MCF 10A (cell line): ENCODE results near the gene ARHGAP4. TPM values are rescaled to one million over a fixed set of nuclear protein-coding genes. Genes with fewer than 3 reads are reported as not detected.

ENCODE experiments used
- BruUV-seq: library from RNA; stranded (reverse); fragments of 400-500 nt; replicated peaks from 2 replicates; lab custom pipeline; 2021; lab: Mats Ljungman, UMichigan
- CTCF ChIA-PET: fragments of 300-600 bp; sonication (Branson Sonifier 250); formaldehyde crosslinking; extraction: SDS; loops from one replicate; lab custom pipeline; 2021; ENCODE audit warnings: antibody characterized with exemption, inconsistent platforms; lab: Yijun Ruan, JAX
- POLR2A ChIA-PET: fragments of 300-600, 350-650 bp; sonication (Branson Sonifier 250); formaldehyde crosslinking; extraction: SDS; loops from one replicate; lab custom pipeline; 2020; ENCODE audit warnings: antibody characterized with exemption, inconsistent platforms; lab: Yijun Ruan, JAX
- DNase-seq: peaks from one replicate; pipeline ENCODE4 v3.0.0-alpha.2; 2018; ENCODE audit not compliant: unreplicated experiment
- H3K27ac Mint-ChIP-seq: one replicate; pipeline ENCODE4 v1.8.0; 2022; ENCODE audit warnings: mild to moderate bottlenecking, low read depth, mixed read lengths; ENCODE audit not compliant: unreplicated experiment
- H3K27me3 Mint-ChIP-seq: one replicate; pipeline ENCODE4 v1.8.0; 2022; ENCODE audit warnings: mixed read lengths; ENCODE audit not compliant: insufficient read depth, unreplicated experiment
- H3K36me3 Mint-ChIP-seq: one replicate; pipeline ENCODE4 v1.8.0; 2022; ENCODE audit warnings: mild to moderate bottlenecking, moderate library complexity, mixed read lengths; ENCODE audit not compliant: insufficient read depth, unreplicated experiment
- H3K4me1 Mint-ChIP-seq: one replicate; pipeline ENCODE4 v1.8.0; 2022; ENCODE audit warnings: mixed read lengths; ENCODE audit not compliant: insufficient read depth, unreplicated experiment
- H3K4me3 Mint-ChIP-seq: one replicate; pipeline ENCODE4 v1.8.0; 2022; ENCODE audit warnings: mild to moderate bottlenecking, moderate library complexity, mixed read lengths; ENCODE audit not compliant: unreplicated experiment
- H3K9me3 Mint-ChIP-seq: one replicate; pipeline ENCODE4 v1.8.0; 2022; ENCODE audit warnings: mixed read lengths; ENCODE audit not compliant: unreplicated experiment
- CTCF ChIP-seq: fragments of 200-600 bp; IDR thresholded peaks from one replicate; pipeline ENCODE4 v1.8.0; 2022; ENCODE audit warnings: antibody characterized with exemption, mild to moderate bottlenecking; ENCODE audit not compliant: unreplicated experiment
- intact Hi-C: fragments of 100-400 bp; cut with micrococcal nuclease; formaldehyde crosslinking; loops from 2 replicates; pipeline ENCODE4 v1.14.1; 2022
- total RNA-seq: library from RNA; stranded (reverse); gene quantifications from 2 replicates; pipeline ENCODE4 v1.2.3, GENCODE V29; 2022

The ARHGAP4 gene
- total RNA-seq, 1 experiment from 2014 or later, result 2.3 TPM

GRCh38 chrX:153929576-153929975 lies 3.5 kb upstream of the ARHGAP4 start:
- H3K27me3 Mint-ChIP-seq, result no peaks in the 10 kb centered on the region

DNA sequence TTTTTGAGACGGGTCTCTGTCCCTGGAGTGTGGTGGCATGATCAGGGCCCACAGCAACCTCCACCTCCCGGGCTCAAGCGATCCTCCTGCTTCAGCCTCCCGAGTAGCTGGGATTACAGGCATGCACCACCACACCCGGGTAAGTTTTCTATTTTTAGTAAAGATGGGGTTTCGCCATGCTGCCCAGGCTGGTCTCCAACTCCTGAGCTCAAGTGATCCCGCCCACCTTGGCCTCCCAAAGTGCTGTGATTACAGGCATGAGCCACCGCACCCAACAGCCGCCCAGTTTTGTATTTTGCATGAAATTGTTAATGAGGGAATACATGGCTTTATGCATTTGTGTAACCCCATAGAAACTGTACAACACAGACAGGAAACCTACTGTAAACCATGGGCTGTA lies 2.8 kb upstream of the ARHGAP4 start:
- Mint-ChIP-seq H3K27me3 (no peaks in the 10 kb centered on the region), H3K27ac (peak overlapping the region; percentile 74), H3K4me3 (peak overlapping the region; percentile 79), H3K36me3 (peaks cover 10% of the 10 kb centered on the region), H3K4me1 (no peaks in the 10 kb centered on the region), H3K9me3 (no peaks in the 10 kb centered on the region)
- intact Hi-C loops, result no loop called here
- ChIA-PET CTCF (interaction anchor here (0.6 to 1.3 kb wide), 4 partner anchors 18 to 444 kb away, joined by 3 to 5 read pairs (median 3); no protein-coding TSS in a partner anchor), POLR2A (interaction anchor here (0.6 to 2.7 kb wide), 10 partner anchors 11 to 330 kb away, joined by 3 to 25 read pairs (median 6); partner anchors contain the start of genes HCFC1, IDH3G, PLXNB3 and SSR4)
- DNase-seq, result no peak
- no peak for TF ChIP-seq CTCF
- BruUV-seq, result no TSS peak

More at GRCh38 chrX:153929576-153929975, 3.5 kb upstream of the ARHGAP4 start:
- CTCF ChIA-PET, result interaction anchor here (0.6 to 0.7 kb wide), 2 partner anchors 152 to 163 kb away, joined by 3 to 4 read pairs; no protein-coding TSS in a partner anchor
- no peak overlapping the region for H3K4me3 Mint-ChIP-seq
- POLR2A ChIA-PET, result no interaction called here
- no peaks in the 10 kb centered on the region for H3K4me1 Mint-ChIP-seq
- H3K27ac Mint-ChIP-seq, result peak overlapping the region; percentile 74
- no peak for DNase-seq
- no peak for TF ChIP-seq CTCF
- no TSS peak for BruUV-seq
- peaks cover 10% of the 10 kb centered on the region for H3K36me3 Mint-ChIP-seq
- H3K9me3 Mint-ChIP-seq, result no peaks in the 10 kb centered on the region
- intact Hi-C loops, result no loop called here

DNA sequence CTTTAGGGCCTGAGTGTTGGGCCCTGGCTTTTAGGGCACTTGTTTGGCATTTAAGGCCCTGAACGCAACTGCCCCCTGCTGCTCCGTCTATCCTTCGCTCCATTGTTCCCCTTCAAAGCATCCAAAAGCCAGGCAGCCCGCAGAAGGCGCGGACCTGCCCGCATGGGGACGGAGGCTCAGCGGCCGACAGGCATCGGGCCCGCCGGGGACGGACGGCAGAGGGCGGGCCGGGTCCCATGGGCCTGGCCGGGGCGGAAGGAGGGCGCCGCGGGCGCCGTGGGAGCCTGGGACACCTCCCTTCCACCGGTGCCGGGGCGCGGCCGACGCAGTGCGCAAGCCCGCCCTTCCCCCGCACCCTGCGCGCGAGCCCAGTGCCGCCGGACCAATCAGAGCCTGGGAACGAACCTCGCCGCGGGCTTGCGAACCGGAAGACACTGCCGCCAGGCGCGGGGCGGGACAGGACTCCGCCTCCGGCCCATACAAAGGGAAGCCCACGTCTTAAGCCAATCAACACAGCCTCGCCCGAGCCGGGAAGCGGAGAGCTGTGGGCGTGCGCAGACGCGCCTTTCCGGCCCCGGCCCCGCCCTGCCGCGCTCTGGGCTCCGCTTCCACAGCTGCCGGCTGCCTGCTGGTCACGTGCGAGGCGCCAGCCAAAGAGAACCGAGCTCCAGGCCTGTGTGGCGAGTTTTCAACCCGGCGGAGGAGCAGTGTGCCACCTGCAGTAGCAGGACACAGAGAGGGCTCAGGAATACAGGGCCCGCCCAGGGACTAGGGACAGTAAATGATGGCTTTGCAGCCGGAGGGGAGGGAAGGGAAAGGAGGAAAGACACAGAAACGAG lies 2.1 kb upstream of the ARHGAP4 start:
- ChIA-PET CTCF (interaction anchor here (0.6 to 1.3 kb wide), 4 partner anchors 19 to 445 kb away, joined by 3 to 5 read pairs (median 3); partner anchors contain the start of gene PLXNB3), POLR2A (interaction anchor here (0.6 to 2.7 kb wide), 11 partner anchors 10 to 330 kb away, joined by 3 to 25 read pairs (median 7); partner anchors contain the start of genes HCFC1, IDH3G, PLXNB3 and SSR4)
- no TSS peak for BruUV-seq
- H3K27ac Mint-ChIP-seq, result peak overlapping the region; percentile 74
- no peaks in the 10 kb centered on the region for H3K9me3 Mint-ChIP-seq
- TF ChIP-seq CTCF, result peak; percentile 10
- DNase-seq, result peak; percentile 95
- peaks cover 10% of the 10 kb centered on the region for H3K36me3 Mint-ChIP-seq
- H3K4me1 Mint-ChIP-seq, result peaks cover 1% of the 10 kb centered on the region
- no peaks in the 10 kb centered on the region for H3K27me3 Mint-ChIP-seq
- intact Hi-C loops, result no loop called here
- H3K4me3 Mint-ChIP-seq, result peak overlapping the region; percentile 79

DNA sequence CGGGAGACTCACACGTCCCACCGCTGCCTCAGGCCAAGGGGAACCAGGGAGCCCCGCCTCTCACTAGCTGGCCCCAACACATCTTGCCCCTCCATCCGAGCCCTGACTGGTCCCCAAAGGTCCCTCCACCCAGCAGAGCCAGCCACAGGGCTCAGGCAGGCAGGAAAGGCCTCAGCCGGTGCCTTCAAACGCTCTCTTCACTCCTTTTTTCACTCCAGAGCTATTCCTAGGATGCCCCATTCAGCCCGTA lies 1.5 kb upstream of the ARHGAP4 start:
- Mint-ChIP-seq H3K27me3 (no peaks in the 10 kb centered on the region), H3K4me3 (peak overlapping the region; percentile 79), H3K9me3 (no peaks in the 10 kb centered on the region), H3K4me1 (peaks cover 7% of the 10 kb centered on the region), H3K27ac (peak overlapping the region; percentile 74), H3K36me3 (peaks cover 6% of the 10 kb centered on the region)
- BruUV-seq, result TSS peak; percentile 43
- POLR2A ChIA-PET, result interaction anchor here (0.6 to 2.7 kb wide), 3 partner anchors 10 to 133 kb away, joined by 3 to 25 read pairs (median 8); partner anchors contain the start of genes IDH3G and SSR4
- intact Hi-C loops, result no loop called here
- TF ChIP-seq CTCF, result no peak
- CTCF ChIA-PET, result interaction anchor here (0.6 to 1.0 kb wide), 2 partner anchors 164 to 320 kb away, joined by 3 read pairs; partner anchors contain the start of gene PLXNB3
- DNase-seq, result no peak
